K562 (cell line): ENCODE data around the gene CCR2. TPM values are rescaled to one million over a fixed set of nuclear protein-coding genes. Genes with fewer than 3 reads are reported as not detected.

ENCODE experiments used
- ATAC-seq: fragments of 200-7000 bp; cut with Tn5 transposase; 3 replicates; pipeline ENCODE4 v1.9.1; 2020; ENCODE audit warnings: moderate library complexity
- BruUV-seq: library from RNA; stranded (reverse); fragments of 400-500 nt; replicated peaks from 2 replicates; lab custom pipeline; 2021; lab: Mats Ljungman, UMichigan
- CTCF ChIA-PET: fragments of 300-600 bp; formaldehyde crosslinking; extraction: SDS; loops from one replicate; lab custom pipeline; 2021; ENCODE audit warnings: low intra/inter-chr PET ratio; lab: Yijun Ruan, JAX
- POLR2A ChIA-PET: fragments of 300-600, 350-650 bp; sonication (Branson Sonifier 250); formaldehyde crosslinking; extraction: SDS; loops from one replicate; lab custom pipeline; 2021; ENCODE audit warnings: antibody characterized with exemption, inconsistent platforms; lab: Yijun Ruan, JAX
- DNase-seq, 4 experiments: peaks; one replicate each; pipeline versions ENCODE4 v3.0.0 to v3.0.0-alpha.2; 2011 to 2018; ENCODE audit warnings: low spot score in 3 of 4, mixed read lengths in 3 of 4; ENCODE audit errors: extremely low read depth in 1 of 4
- FAIRE-seq: peaks from 2 replicates; lab custom pipeline; 2011; peaks lifted over from hg19 to GRCh38; lab: Jason Lieb, UNC
- H2AFZ ChIP-seq: 2 replicates; pipeline ENCODE4 v1.6.0; 2011; ENCODE audit warnings: low read depth, low read length, control low read depth, inconsistent platforms
- H3K27ac ChIP-seq: fragments of 200-600 bp; 3 replicates; pipeline ENCODE4 v1.8.0; 2011; ENCODE audit warnings: low read depth, mild to moderate bottlenecking, control low read depth, inconsistent platforms, low read length, moderate library complexity, mixed read lengths; ENCODE audit errors: extremely low read depth
- H3K27me3 ChIP-seq, 2 experiments: fragments of 300-600 bp in 1 of 2; 2 replicates in 1 of 2; 3 replicates in 1 of 2; pipeline versions ENCODE4 v1.6.0 to v1.8.0; 2011; ENCODE audit warnings: inconsistent platforms in 2 of 2, low read length in 2 of 2, mild to moderate bottlenecking in 1 of 2, mixed read lengths in 1 of 2, moderate library complexity in 1 of 2; ENCODE audit not compliant: control insufficient read depth in 2 of 2, insufficient read depth in 2 of 2
- H3K36me3 ChIP-seq: fragments of 300-600 bp; 3 replicates; pipeline ENCODE4 v1.8.0; 2011; ENCODE audit warnings: mild to moderate bottlenecking, low read length, inconsistent platforms; ENCODE audit not compliant: control insufficient read depth, insufficient read depth
- H3K4me1 ChIP-seq, 2 experiments: fragments of 200-600 bp in 1 of 2; replicated peaks in 1 of 2; 2 replicates in 1 of 2; 3 replicates in 1 of 2; pipeline versions ENCODE4 v1.5.1 to v1.8.0; 2011; ENCODE audit warnings: inconsistent platforms in 2 of 2, low read length in 2 of 2, mild to moderate bottlenecking in 1 of 2, mixed read lengths in 1 of 2, moderate library complexity in 1 of 2; ENCODE audit not compliant: control insufficient read depth in 2 of 2, insufficient read depth in 2 of 2
- H3K4me2 ChIP-seq: 2 replicates; pipeline ENCODE4 v1.6.1; 2011; ENCODE audit warnings: low read length, control low read depth, inconsistent platforms, mixed read lengths; ENCODE audit not compliant: insufficient read depth
- H3K4me3 ChIP-seq: fragments of 200-600 bp; sonication (generic), shearing (Covaris generic); 2 replicates; pipeline ENCODE4 v1.5.1; 2016; ENCODE audit warnings: control low read depth, inconsistent platforms
- H3K79me2 ChIP-seq: fragments of 200-600 bp; 3 replicates; pipeline ENCODE4 v1.8.0; 2011; ENCODE audit warnings: low read length, inconsistent platforms; ENCODE audit not compliant: control insufficient read depth, insufficient read depth
- H3K9ac ChIP-seq, 2 experiments: 2 replicates each; pipeline versions ENCODE4 v1.6.0 to v1.6.1; 2011; ENCODE audit warnings: low read depth in 2 of 2, low read length in 2 of 2, control low read depth in 1 of 2, inconsistent platforms in 1 of 2, mild to moderate bottlenecking in 1 of 2, mixed read lengths in 1 of 2; ENCODE audit not compliant: insufficient read depth in 1 of 2
- H3K9me1 ChIP-seq: one replicate; pipeline ENCODE4 v1.6.0; 2011; ENCODE audit warnings: inconsistent platforms, mild to moderate bottlenecking, low read length, moderate library complexity; ENCODE audit not compliant: control insufficient read depth, insufficient read depth
- H3K9me3 ChIP-seq: replicated peaks from 2 replicates; pipeline ENCODE4 v1.5.1; 2011; ENCODE audit warnings: low read depth, low read length, inconsistent platforms; ENCODE audit not compliant: control insufficient read depth, insufficient read depth
- H4K20me1 ChIP-seq: replicated peaks from 2 replicates; pipeline ENCODE4 v1.6.1; 2011; ENCODE audit warnings: low read length, inconsistent platforms, mixed read lengths; ENCODE audit not compliant: control insufficient read depth, insufficient read depth
- ARHGAP35 ChIP-seq: fragments of 450-650 bp; IDR thresholded peaks from 2 replicates; pipeline ENCODE4 v1.6.1; 2018; ENCODE audit not compliant: partially characterized antibody
- CTCF ChIP-seq, 3 experiments: IDR thresholded peaks in 2 of 3; conservative IDR thresholded peaks in 1 of 3; 2 replicates each; pipeline ENCODE4 v1.5.1; 2011 to 2012; ENCODE audit warnings: low read length in 3 of 3, mild to moderate bottlenecking in 3 of 3, control low read depth in 2 of 3, improper control_type of control experiment in 1 of 3, inconsistent platforms in 1 of 3, low read depth in 1 of 3, mixed read lengths in 1 of 3, moderate library complexity in 1 of 3; ENCODE audit not compliant: insufficient read depth in 2 of 3
- MYBL2 ChIP-seq, 2 experiments: fragments of 450-650 bp in 1 of 2; sonication (generic) in 1 of 2; formaldehyde crosslinking in 1 of 2; IDR thresholded peaks; 2 replicates each; pipeline versions ENCODE4 v1.6.1 to v1.8.1; 2017 to 2022; ENCODE audit warnings: borderline replicate concordance in 1 of 2, inconsistent platforms in 1 of 2, low read depth in 1 of 2, mild to moderate bottlenecking in 1 of 2, missing genetic modification reagents in 1 of 2, moderate library complexity in 1 of 2
- NUFIP1 ChIP-seq: fragments of 450-650 bp; IDR thresholded peaks from 2 replicates; pipeline ENCODE4 v1.6.1; 2018; ENCODE audit not compliant: partially characterized antibody
- PCBP1 ChIP-seq: fragments of 200-400 bp; formaldehyde crosslinking; IDR thresholded peaks from 2 replicates; pipeline ENCODE4 v1.6.1; 2018; ENCODE audit warnings: mild to moderate bottlenecking, low read depth, low read length; ENCODE audit not compliant: poor library complexity, severe bottlenecking
- RNF2 ChIP-seq: sonication (generic); IDR thresholded peaks from 2 replicates; pipeline ENCODE4 v1.6.1; 2016
- ZBED1 ChIP-seq: IDR thresholded peaks from 2 replicates; pipeline ENCODE4 v1.6.1; 2014
- ZNF239 ChIP-seq: fragments of 250-450 bp; sonication (Bioruptor Pico); IDR thresholded peaks from 2 replicates; pipeline ENCODE4 v1.4.0; 2020; ENCODE audit warnings: mild to moderate bottlenecking
- ZNF75A ChIP-seq: fragments of 450-650 bp; formaldehyde crosslinking; IDR thresholded peaks from 2 replicates; pipeline ENCODE4 v1.4.0; 2020; ENCODE audit warnings: mild to moderate bottlenecking
- WGBS: fragments of 100-300 bp; shearing (Covaris generic); methylation state at CpG from one replicate; pipeline ENCODE4 v1.1.6; 2016; ENCODE audit warnings: low coverage, mixed read lengths; ENCODE audit not compliant: insufficient coverage; ENCODE audit errors: missing lambda C conversion rate; 5-methylcytosine and 5-hydroxymethylcytosine counted together
- in situ Hi-C: fragments of 300-500 bp; cut with MboI; formaldehyde crosslinking; loops from 4 replicates; pipeline ENCODE4 v1.15.0; 2018; ENCODE audit warnings: inconsistent platforms, mixed read lengths
- intact Hi-C: fragments of 100-400 bp; cut with micrococcal nuclease; formaldehyde crosslinking; loops from 2 replicates; pipeline ENCODE4 v1.14.2; 2022
- polyA plus RNA-seq, 8 experiments: library from polyadenylated mRNA; depleted of rRNA in 4 of 8; stranded (reverse) in 5 of 8; unstranded in 3 of 8; fragments of >200 nt; fragmentation: Nextera tagmentation in 2 of 8; fragmentation: Illumina TruSeq in 1 of 8; extraction: Ambion mirVana in 2 of 8; extraction: Trizol in 1 of 8; gene quantifications; 2 replicates each; pipeline versions ENCODE4 v1.2.1 to v1.2.3, GENCODE V29; 2011 to 2014; ENCODE audit warnings: inconsistent platforms in 1 of 8, missing spikeins in 1 of 8
- total RNA-seq, 7 experiments: library from RNA; depleted of rRNA in 6 of 7; stranded (reverse); fragments of >200 nt in 6 of 7; fragmentation: Illumina TruSeq in 2 of 7; extraction: Trizol in 2 of 7; gene quantifications; 2 replicates each; pipeline versions ENCODE4 v1.2.1 to v1.2.3, GENCODE V29; 2011 to 2021; ENCODE audit warnings: low replicate concordance in 1 of 7
- TF ChIP-seq, protein P1 (sequence below), 2 experiments: fragments of 450-650 bp in 1 of 2; sonication (generic) in 1 of 2; formaldehyde crosslinking; conservative IDR thresholded peaks; 2 replicates each; pipeline versions ENCODE4 v1.4.0 to v1.8.1; 2020 to 2022; ENCODE audit warnings: mild to moderate bottlenecking in 1 of 2, missing genetic modification reagents in 1 of 2
- TF ChIP-seq, protein P2 (sequence below): fragments of 450-650 bp; IDR thresholded peaks from 2 replicates; pipeline ENCODE4 v1.6.1; 2017; ENCODE audit warnings: antibody characterized with exemption, mild to moderate bottlenecking

The CCR2 gene
- total and polyA plus RNA-seq, 9 of the 15 experiments (the other 6 are each of a cell fraction or from before 2014, with no cell fraction given), result not detected

GRCh38 chr3:46350262-46350565 is 3.7 kb upstream of the CCR2 start:
- Histone ChIP-seq H3K27ac (no peak overlapping the region), H3K4me3 (no peak overlapping the region), H4K20me1 (no peaks in the 10 kb centered on the region), H2AFZ (no peak overlapping the region), H3K36me3 (no peaks in the 10 kb centered on the region), H3K4me2 (no peak overlapping the region), H3K79me2 (no peaks in the 10 kb centered on the region), H3K9me1 (no peaks in the 10 kb centered on the region), H3K4me1 (no peaks in the 10 kb centered on the region), H3K9me3 (no peaks in the 10 kb centered on the region), H3K9ac (no peak overlapping the region), H3K27me3 (peaks cover 0 to 13% of the 10 kb centered on the region in 2 experiments; a peak in 2 of 5 replicates)
- BruUV-seq, result no TSS peak
- 0% methylated on average over 1 of the region's 1 CpG for WGBS
- in situ Hi-C loops, result no loop called here
- CTCF ChIA-PET, result no interaction called here
- no peak for DNase-seq
- intact Hi-C loops, result no loop called here
- POLR2A ChIA-PET, result interaction anchor here (1.1 kb wide), 1 partner anchor 14 kb away, joined by 3 read pairs; no protein-coding TSS in a partner anchor
- no peak for ATAC-seq
- FAIRE-seq, result no peak
- TF ChIP-seq ZNF75A (CRISPR knock-in tag), result no peak
- TF ChIP-seq MYBL2 (IDR thresholded peaks at IDR 0.05; ENCODE audit: low read depth), result no peak
- TF ChIP-seq MYBL2 (CRISPR knock-in tag; IDR thresholded peaks at IDR 0.05; ENCODE audit: borderline replicate concordance), result no peak
- TF ChIP-seq, protein P1, sequence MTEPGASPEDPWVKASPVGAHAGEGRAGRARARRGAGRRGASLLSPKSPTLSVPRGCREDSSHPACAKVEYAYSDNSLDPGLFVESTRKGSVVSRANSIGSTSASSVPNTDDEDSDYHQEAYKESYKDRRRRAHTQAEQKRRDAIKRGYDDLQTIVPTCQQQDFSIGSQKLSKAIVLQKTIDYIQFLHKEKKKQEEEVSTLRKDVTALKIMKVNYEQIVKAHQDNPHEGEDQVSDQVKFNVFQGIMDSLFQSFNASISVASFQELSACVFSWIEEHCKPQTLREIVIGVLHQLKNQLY (CRISPR knock-in tag; conservative IDR thresholded peaks at IDR 0.05), result no peak
- no peak for TF ChIP-seq CTCF (IDR thresholded peaks at IDR 0.05 in 2 of 3, conservative IDR thresholded peaks at IDR 0.05 in 1 of 3; ENCODE audit: insufficient read depth in 2 of 3, low read depth in 1 of 3, low read length in 3 of 3)
- TF ChIP-seq ARHGAP35, result no peak
- no peak for TF ChIP-seq NUFIP1
- TF ChIP-seq ZNF239 (CRISPR knock-in tag), result no peak
- TF ChIP-seq RNF2, result no peak
- TF ChIP-seq PCBP1, result no peak
- TF ChIP-seq, protein P2, sequence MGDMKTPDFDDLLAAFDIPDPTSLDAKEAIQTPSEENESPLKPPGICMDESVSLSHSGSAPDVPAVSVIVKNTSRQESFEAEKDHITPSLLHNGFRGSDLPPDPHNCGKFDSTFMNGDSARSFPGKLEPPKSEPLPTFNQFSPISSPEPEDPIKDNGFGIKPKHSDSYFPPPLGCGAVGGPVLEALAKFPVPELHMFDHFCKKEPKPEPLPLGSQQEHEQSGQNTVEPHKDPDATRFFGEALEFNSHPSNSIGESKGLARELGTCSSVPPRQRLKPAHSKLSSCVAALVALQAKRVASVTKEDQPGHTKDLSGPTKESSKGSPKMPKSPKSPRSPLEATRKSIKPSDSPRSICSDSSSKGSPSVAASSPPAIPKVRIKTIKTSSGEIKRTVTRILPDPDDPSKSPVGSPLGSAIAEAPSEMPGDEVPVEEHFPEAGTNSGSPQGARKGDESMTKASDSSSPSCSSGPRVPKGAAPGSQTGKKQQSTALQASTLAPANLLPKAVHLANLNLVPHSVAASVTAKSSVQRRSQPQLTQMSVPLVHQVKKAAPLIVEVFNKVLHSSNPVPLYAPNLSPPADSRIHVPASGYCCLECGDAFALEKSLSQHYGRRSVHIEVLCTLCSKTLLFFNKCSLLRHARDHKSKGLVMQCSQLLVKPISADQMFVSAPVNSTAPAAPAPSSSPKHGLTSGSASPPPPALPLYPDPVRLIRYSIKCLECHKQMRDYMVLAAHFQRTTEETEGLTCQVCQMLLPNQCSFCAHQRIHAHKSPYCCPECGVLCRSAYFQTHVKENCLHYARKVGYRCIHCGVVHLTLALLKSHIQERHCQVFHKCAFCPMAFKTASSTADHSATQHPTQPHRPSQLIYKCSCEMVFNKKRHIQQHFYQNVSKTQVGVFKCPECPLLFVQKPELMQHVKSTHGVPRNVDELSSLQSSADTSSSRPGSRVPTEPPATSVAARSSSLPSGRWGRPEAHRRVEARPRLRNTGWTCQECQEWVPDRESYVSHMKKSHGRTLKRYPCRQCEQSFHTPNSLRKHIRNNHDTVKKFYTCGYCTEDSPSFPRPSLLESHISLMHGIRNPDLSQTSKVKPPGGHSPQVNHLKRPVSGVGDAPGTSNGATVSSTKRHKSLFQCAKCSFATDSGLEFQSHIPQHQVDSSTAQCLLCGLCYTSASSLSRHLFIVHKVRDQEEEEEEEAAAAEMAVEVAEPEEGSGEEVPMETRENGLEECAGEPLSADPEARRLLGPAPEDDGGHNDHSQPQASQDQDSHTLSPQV, result no peak
- no peak for TF ChIP-seq ZBED1
